T-helper 2 cell treated with Interferon-gamma antibody and Interleukin-4, amounts not matched to agents 5 μg/mL and 100 μg/mL, for 36 hours (primary cell): ENCODE results near the gene CORT.

Source experiments
- DNase-seq: peaks from one replicate; pipeline ENCODE4 v3.0.0; 2021; ENCODE audit warnings: low spot score
- H3K27ac Mint-ChIP-seq: one replicate; pipeline ENCODE4 v1.8.0; 2021; ENCODE audit warnings: mild to moderate bottlenecking, mixed read lengths
- H3K27me3 Mint-ChIP-seq: one replicate; pipeline ENCODE4 v1.8.0; 2021; ENCODE audit warnings: low read depth, mixed read lengths
- H3K36me3 Mint-ChIP-seq: one replicate; pipeline ENCODE4 v1.8.0; 2021; ENCODE audit warnings: low read depth, mixed read lengths
- H3K4me1 Mint-ChIP-seq: one replicate; pipeline ENCODE4 v1.8.0; 2021; ENCODE audit warnings: low read depth, mixed read lengths
- H3K4me3 Mint-ChIP-seq: one replicate; pipeline ENCODE4 v1.8.0; 2022; ENCODE audit warnings: mild to moderate bottlenecking, moderate library complexity, mixed read lengths
- H3K9me3 Mint-ChIP-seq: one replicate; pipeline ENCODE4 v1.8.0; 2021; ENCODE audit warnings: mixed read lengths

CORT gene

GRCh38 chr1:10429868-10430215, 20.0 kb upstream of the CORT start:
- H3K9me3 Mint-ChIP-seq = no peaks in the 10 kb centered on the region
- no peaks in the 10 kb centered on the region for H3K36me3 Mint-ChIP-seq
- DNase-seq = peak; percentile 23

GRCh38 chr1:10430216-10431069, 19.4 kb upstream of the CORT start, which contains the start of gene CENPS:
Gene CENPS (plus strand): TSS chr1:10430433. CDS start chr1:10430518, 85 bp downstream.
- H3K4me3 Mint-ChIP-seq = peak within 1 kb of the TSS; percentile 94
- H3K36me3 Mint-ChIP-seq = no peaks in the 10 kb centered on the region
- H3K27ac Mint-ChIP-seq = peak within 1 kb of the TSS; percentile 93
- peak; percentile 88 for DNase-seq
- H3K27me3 Mint-ChIP-seq = no peaks in the 10 kb centered on the region
- peaks cover 21% of the 10 kb centered on the region for H3K4me1 Mint-ChIP-seq
- H3K9me3 Mint-ChIP-seq = no peaks in the 10 kb centered on the region

More at GRCh38 chr1:10429868-10430215, 20.0 kb upstream of the CORT start:
- Mint-ChIP-seq H3K4me1 (peaks cover 21% of the 10 kb centered on the region), H3K4me3 (peak overlapping the region; percentile 94), H3K27ac (peak overlapping the region; percentile 93), H3K27me3 (no peaks in the 10 kb centered on the region)

- H3K9me3 Mint-ChIP-seq = no peaks in the 10 kb centered on the region
- peak overlapping the region; percentile 94 for H3K4me3 Mint-ChIP-seq
- no peaks in the 10 kb centered on the region for H3K27me3 Mint-ChIP-seq
- DNase-seq = no peak
- peaks cover 21% of the 10 kb centered on the region for H3K4me1 Mint-ChIP-seq
- H3K27ac Mint-ChIP-seq = peak overlapping the region; percentile 68
- no peaks in the 10 kb centered on the region for H3K36me3 Mint-ChIP-seq
Measured at GRCh38 chr1:10431070-10431730, 18.6 kb upstream of the CORT start.

GRCh38 chr1:10432910-10433700, 16.7 kb upstream of the CORT start:
- no peaks in the 10 kb centered on the region for H3K36me3 Mint-ChIP-seq
- no peak for DNase-seq
- H3K4me1 Mint-ChIP-seq = peaks cover 19% of the 10 kb centered on the region
- no peaks in the 10 kb centered on the region for H3K27me3 Mint-ChIP-seq
- H3K4me3 Mint-ChIP-seq = no peak overlapping the region
- H3K9me3 Mint-ChIP-seq = no peaks in the 10 kb centered on the region
- H3K27ac Mint-ChIP-seq = no peak overlapping the region

GRCh38 chr1:10433790-10434189, 16.0 kb upstream of the CORT start:
- Mint-ChIP-seq H3K27ac (no peak overlapping the region), H3K9me3 (no peaks in the 10 kb centered on the region), H3K36me3 (no peaks in the 10 kb centered on the region), H3K4me3 (no peak overlapping the region), H3K27me3 (no peaks in the 10 kb centered on the region), H3K4me1 (peaks cover 17% of the 10 kb centered on the region)
- DNase-seq = no peak

GRCh38 chr1:10434590-10434989, 15.2 kb upstream of the CORT start:
- H3K36me3 Mint-ChIP-seq = no peaks in the 10 kb centered on the region
- peaks cover 17% of the 10 kb centered on the region for H3K4me1 Mint-ChIP-seq
- H3K9me3 Mint-ChIP-seq = no peaks in the 10 kb centered on the region
- no peak overlapping the region for H3K4me3 Mint-ChIP-seq
- H3K27ac Mint-ChIP-seq = no peak overlapping the region
- no peak for DNase-seq
- H3K27me3 Mint-ChIP-seq = no peaks in the 10 kb centered on the region

- H3K4me1 Mint-ChIP-seq = peaks cover 1% of the 10 kb centered on the region
- H3K4me3 Mint-ChIP-seq = no peak overlapping the region
- no peaks in the 10 kb centered on the region for H3K36me3 Mint-ChIP-seq
- no peak overlapping the region for H3K27ac Mint-ChIP-seq
- no peak for DNase-seq
- H3K9me3 Mint-ChIP-seq = no peaks in the 10 kb centered on the region
- no peaks in the 10 kb centered on the region for H3K27me3 Mint-ChIP-seq
Measured at GRCh38 chr1:10437052-10437451, 12.8 kb upstream of the CORT start.

GRCh38 chr1:10438677-10439163, 11.1 kb upstream of the CORT start:
- Mint-ChIP-seq H3K4me1 (no peaks in the 10 kb centered on the region), H3K36me3 (no peaks in the 10 kb centered on the region), H3K4me3 (no peak overlapping the region), H3K27me3 (no peaks in the 10 kb centered on the region), H3K27ac (no peak overlapping the region), H3K9me3 (no peaks in the 10 kb centered on the region)
- DNase-seq = no peak

- Mint-ChIP-seq H3K9me3 (no peaks in the 10 kb centered on the region), H3K27ac (no peak overlapping the region), H3K4me3 (no peak overlapping the region), H3K4me1 (no peaks in the 10 kb centered on the region), H3K36me3 (no peaks in the 10 kb centered on the region), H3K27me3 (no peaks in the 10 kb centered on the region)
- no peak for DNase-seq
Measured at GRCh38 chr1:10440305-10440704, 9.5 kb upstream of the CORT start.

- H3K9me3 Mint-ChIP-seq = no peaks in the 10 kb centered on the region
- H3K4me1 Mint-ChIP-seq = no peaks in the 10 kb centered on the region
- DNase-seq = no peak
- H3K36me3 Mint-ChIP-seq = no peaks in the 10 kb centered on the region
- no peak overlapping the region for H3K4me3 Mint-ChIP-seq
- no peak overlapping the region for H3K27ac Mint-ChIP-seq
- no peaks in the 10 kb centered on the region for H3K27me3 Mint-ChIP-seq
Measured at GRCh38 chr1:10440794-10441193, 9.0 kb upstream of the CORT start.

- Mint-ChIP-seq H3K36me3 (no peaks in the 10 kb centered on the region), H3K9me3 (no peaks in the 10 kb centered on the region), H3K4me3 (no peak overlapping the region), H3K27me3 (no peaks in the 10 kb centered on the region), H3K27ac (no peak overlapping the region), H3K4me1 (no peaks in the 10 kb centered on the region)
- DNase-seq = no peak
Measured at GRCh38 chr1:10444248-10444647, 5.6 kb upstream of the CORT start.

- Mint-ChIP-seq H3K36me3 (no peaks in the 10 kb centered on the region), H3K4me1 (no peaks in the 10 kb centered on the region), H3K27ac (no peak overlapping the region), H3K27me3 (no peaks in the 10 kb centered on the region), H3K4me3 (no peak overlapping the region), H3K9me3 (no peaks in the 10 kb centered on the region)
- no peak for DNase-seq
Measured at GRCh38 chr1:10444795-10445397, 4.9 kb upstream of the CORT start.

GRCh38 chr1:10446790-10447422, 2.9 kb upstream of the CORT start:
- Mint-ChIP-seq H3K9me3 (no peaks in the 10 kb centered on the region), H3K36me3 (no peaks in the 10 kb centered on the region), H3K4me1 (peaks cover 3% of the 10 kb centered on the region), H3K27ac (no peak overlapping the region), H3K4me3 (no peak overlapping the region), H3K27me3 (no peaks in the 10 kb centered on the region)
- no peak for DNase-seq
